Measurements from ENCODE around the gene PDE6H.

- TF ChIP-seq CTCF (IDR thresholded peaks at IDR 0.05; ENCODE audit: poor library complexity) = no peak
- no peak for TF ChIP-seq EZH2phosphoT487 (IDR thresholded peaks at IDR 0.05; ENCODE audit: low read depth, severe bottlenecking, unreplicated experiment)
- no peak for TF ChIP-seq EZH2 (IDR thresholded peaks at IDR 0.05; ENCODE audit: borderline replicate concordance)
Observed at GRCh38 chr12:14924541-14924940, 48.3 kb upstream of the PDE6H start.

Data from hepatocyte (in vitro differentiated cells).